Mucosa of rectum (tissue), 2 donors: ENCODE data around the gene MYO18B.

ENCODE experiments used
- H3K27ac ChIP-seq, 2 donors: one replicate each; pipeline ENCODE4 v1.7.0; 2013; ENCODE audit warnings: inconsistent platforms in 2 of 2, low read depth in 2 of 2, low read length in 2 of 2
- H3K27me3 ChIP-seq, 2 donors: one replicate each; pipeline ENCODE4 v1.7.0; 2013; ENCODE audit warnings: low read length in 2 of 2; ENCODE audit not compliant: control insufficient read depth in 2 of 2, insufficient read depth in 2 of 2
- H3K36me3 ChIP-seq, 2 donors: one replicate each; pipeline ENCODE4 v1.7.0; 2013; ENCODE audit warnings: low read length in 2 of 2; ENCODE audit not compliant: control insufficient read depth in 2 of 2, insufficient read depth in 2 of 2
- H3K4me1 ChIP-seq, 2 donors: one replicate each; pipeline ENCODE4 v1.7.0; 2013; ENCODE audit warnings: low read length in 2 of 2, mild to moderate bottlenecking in 1 of 2; ENCODE audit not compliant: control insufficient read depth in 2 of 2, insufficient read depth in 2 of 2
- H3K4me3 ChIP-seq, 2 donors: one replicate each; pipeline ENCODE4 v1.7.0; 2013; ENCODE audit warnings: low read length in 2 of 2
- H3K9ac ChIP-seq, 2 donors: one replicate each; pipeline ENCODE4 v1.7.0; 2013; ENCODE audit warnings: low read length in 2 of 2, low read depth in 1 of 2, mild to moderate bottlenecking in 1 of 2
- H3K9me3 ChIP-seq, 2 donors: one replicate each; pipeline ENCODE4 v1.7.0; 2013; ENCODE audit warnings: low read length in 2 of 2; ENCODE audit not compliant: control insufficient read depth in 2 of 2
- donor health status: healthy.
- donor health status: Normal muscosa, but diverticular disease.

MYO18B gene

DNA sequence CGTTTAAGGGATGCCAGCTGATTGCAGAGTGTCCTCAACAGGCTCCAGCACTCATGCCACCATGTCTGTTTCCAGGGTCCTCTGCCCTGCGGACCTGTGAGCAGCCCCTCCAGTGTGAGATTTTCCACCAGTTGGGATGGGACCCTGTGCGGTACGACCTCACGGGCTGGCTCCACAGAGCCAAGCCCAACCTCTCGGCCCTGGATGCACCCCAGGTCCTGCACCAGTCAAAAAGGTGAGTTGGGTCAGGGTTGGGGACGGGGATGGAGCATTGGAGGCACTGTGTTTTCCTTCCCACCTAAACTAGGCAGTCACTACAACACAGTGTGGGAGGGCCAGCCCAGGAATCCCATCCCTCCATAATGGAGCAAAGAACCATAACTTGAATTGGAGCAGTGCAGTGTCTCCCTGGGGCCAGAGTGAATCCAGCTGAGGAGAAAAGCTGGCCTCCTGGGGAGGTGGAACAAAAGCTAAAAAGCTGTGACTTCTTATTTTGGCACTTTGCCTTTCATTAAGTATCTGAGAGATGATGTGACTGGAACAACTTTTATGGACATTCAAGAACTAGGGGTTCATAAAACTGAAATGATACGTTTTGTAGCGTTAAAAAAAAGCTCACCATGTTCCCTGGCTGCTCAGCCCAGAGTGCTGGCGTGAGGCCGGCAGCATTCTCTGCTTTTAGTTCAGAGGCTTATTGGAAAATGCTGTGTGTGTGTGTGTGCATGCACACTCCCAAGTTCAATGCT is 101.8 kb downstream of the MYO18B start:
- Histone ChIP-seq H3K4me1 (no peaks in the 10 kb centered on the region), H3K9ac (no peak overlapping the region), H3K27ac (no peak overlapping the region), H3K9me3 (no peaks in the 10 kb centered on the region), H3K4me3 (no peak overlapping the region), H3K36me3 (no peaks in the 10 kb centered on the region), H3K27me3 (no peaks in the 10 kb centered on the region)

DNA sequence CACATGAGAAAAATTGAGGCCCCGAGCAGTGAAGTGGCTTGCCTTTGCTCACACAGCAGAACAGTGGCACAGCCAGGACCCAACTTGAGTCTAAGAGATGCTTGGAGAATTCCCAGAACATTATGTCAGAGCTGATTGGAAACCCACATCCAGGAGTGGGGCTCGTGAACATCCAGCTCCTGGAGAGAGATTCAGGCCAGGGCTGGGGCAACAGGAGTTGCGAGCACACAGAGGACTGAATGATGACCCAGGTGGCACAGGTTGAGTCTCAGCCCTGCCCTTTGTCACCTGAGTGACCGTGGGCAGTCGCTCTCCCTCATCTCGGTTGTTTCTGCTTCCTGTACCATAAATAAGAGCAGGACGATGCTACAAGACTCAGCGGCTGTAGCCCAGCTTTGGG is 102.6 kb downstream of the MYO18B start:
- Histone ChIP-seq H3K36me3 (no peaks in the 10 kb centered on the region), H3K27me3 (no peaks in the 10 kb centered on the region), H3K4me1 (no peaks in the 10 kb centered on the region), H3K9ac (no peak overlapping the region), H3K27ac (no peak overlapping the region), H3K4me3 (no peak overlapping the region), H3K9me3 (no peaks in the 10 kb centered on the region)

DNA sequence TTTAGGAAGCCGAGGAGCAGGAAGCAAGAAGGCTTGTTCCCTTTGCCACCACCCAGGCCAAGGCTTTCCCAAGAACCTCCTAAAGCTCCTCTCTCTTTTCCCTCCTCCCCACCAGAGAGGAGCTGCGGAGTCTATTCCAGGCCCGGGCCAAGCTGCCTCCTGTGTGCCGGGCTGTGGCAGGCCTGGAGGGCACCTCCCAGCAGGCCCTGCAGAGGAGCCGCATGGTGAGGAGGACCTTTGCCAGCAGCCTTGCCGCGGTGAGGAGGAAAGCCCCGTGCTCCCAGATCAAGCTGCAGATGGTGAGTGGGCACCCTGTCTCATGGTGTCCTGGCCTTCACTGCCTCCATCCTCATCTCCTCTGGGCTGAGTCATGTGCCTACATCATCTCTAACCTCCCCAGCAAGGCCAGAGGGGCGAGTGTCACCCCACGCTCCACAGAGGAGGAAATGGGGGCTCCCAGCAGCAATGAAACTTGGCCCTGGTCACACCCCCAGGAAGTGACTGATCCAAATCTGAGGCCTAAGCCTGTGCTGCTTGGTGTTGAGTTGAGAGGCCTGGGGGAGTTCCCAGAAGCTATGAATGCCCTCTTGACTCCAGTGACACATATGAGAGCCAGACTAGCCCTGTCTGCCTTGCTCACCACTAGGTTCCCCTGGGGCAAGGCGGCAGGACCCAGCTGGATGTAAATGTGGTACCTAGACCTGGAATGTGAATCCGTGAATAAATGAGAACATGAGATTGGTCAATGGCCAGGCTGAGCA is 104.2 kb downstream of the MYO18B start:
- no peak overlapping the region for H3K4me3 ChIP-seq
- no peak overlapping the region for H3K27ac ChIP-seq
- no peaks in the 10 kb centered on the region for H3K36me3 ChIP-seq
- no peaks in the 10 kb centered on the region for H3K9me3 ChIP-seq
- H3K27me3 ChIP-seq, result no peaks in the 10 kb centered on the region
- H3K9ac ChIP-seq, result no peak overlapping the region
- no peaks in the 10 kb centered on the region for H3K4me1 ChIP-seq

DNA sequence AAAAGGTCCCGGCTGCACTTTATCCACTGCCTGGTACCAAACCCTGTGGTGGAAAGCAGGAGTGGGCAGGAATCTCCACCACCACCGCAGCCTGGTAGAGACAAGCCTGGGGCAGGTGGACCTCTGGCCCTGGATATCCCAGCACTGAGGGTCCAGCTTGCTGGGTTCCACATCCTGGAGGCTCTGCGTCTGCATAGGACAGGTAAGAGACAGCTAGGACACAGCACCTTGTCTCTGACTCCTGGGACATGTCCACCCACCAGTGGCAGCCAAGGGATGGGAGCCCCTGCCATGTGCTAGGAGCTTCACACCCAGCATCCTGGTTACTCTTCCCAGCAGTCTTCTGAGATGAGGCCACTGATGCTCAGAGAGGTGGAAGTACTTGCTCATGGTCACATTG is 105.5 kb downstream of the MYO18B start:
- no peaks in the 10 kb centered on the region for H3K9me3 ChIP-seq
- no peaks in the 10 kb centered on the region for H3K36me3 ChIP-seq

DNA sequence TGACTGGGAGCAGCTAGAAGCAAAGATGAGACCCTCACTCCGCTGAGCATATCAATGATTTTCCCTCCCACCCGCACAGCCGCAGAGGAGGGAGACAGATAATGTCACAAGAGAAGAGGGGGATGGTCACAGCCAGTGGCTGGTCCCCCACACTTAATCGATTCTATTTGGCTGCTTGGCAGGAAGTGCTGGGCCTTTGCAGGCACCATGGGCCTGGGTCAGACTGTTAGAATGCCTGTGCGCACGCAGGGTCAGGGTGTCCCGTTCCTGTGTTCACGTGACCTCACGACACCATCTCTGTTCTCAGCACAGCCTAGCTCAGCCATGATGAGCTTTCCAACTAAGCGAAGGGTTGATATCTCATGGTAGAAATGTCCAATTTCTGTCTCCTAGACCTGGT is 107.0 kb downstream of the MYO18B start:
- H3K27ac ChIP-seq, result no peak overlapping the region
- peaks cover 0 to 4% of the 10 kb centered on the region in 2 donors for H3K27me3 ChIP-seq
- no peak overlapping the region for H3K4me3 ChIP-seq
- H3K36me3 ChIP-seq, result no peaks in the 10 kb centered on the region
- no peaks in the 10 kb centered on the region for H3K4me1 ChIP-seq
- H3K9me3 ChIP-seq, result no peaks in the 10 kb centered on the region
- no peak overlapping the region for H3K9ac ChIP-seq

More for the DNA sequence above, 105.5 kb downstream of the MYO18B start:
- Histone ChIP-seq H3K27me3 (peaks cover 0 to 4% of the 10 kb centered on the region in 2 donors), H3K4me3 (no peak overlapping the region), H3K27ac (no peak overlapping the region), H3K9ac (no peak overlapping the region), H3K4me1 (no peaks in the 10 kb centered on the region)

DNA sequence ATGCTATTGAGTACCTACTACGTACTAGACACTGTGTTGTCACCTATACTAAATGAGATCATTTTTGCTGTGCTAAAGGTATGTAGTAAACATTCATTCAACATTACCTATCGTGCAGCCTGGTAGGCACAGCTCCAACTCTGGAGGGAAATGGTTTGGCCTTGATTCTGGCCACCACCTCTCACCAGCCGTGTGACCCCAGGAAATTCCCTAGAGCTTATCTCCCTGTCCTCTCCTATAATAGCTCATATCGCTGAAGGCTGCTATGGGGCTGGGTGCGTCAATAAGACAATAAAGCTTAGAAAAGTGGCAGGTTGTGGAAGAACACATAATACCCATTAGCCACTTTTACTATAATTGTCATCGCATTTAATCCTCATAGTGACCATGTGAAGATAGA is 107.5 kb downstream of the MYO18B start:
- peaks cover 0 to 4% of the 10 kb centered on the region in 2 donors for H3K27me3 ChIP-seq
- H3K4me3 ChIP-seq, result no peak overlapping the region
- H3K27ac ChIP-seq, result no peak overlapping the region
- no peaks in the 10 kb centered on the region for H3K36me3 ChIP-seq
- no peaks in the 10 kb centered on the region for H3K4me1 ChIP-seq
- no peak overlapping the region for H3K9ac ChIP-seq
- no peaks in the 10 kb centered on the region for H3K9me3 ChIP-seq

DNA sequence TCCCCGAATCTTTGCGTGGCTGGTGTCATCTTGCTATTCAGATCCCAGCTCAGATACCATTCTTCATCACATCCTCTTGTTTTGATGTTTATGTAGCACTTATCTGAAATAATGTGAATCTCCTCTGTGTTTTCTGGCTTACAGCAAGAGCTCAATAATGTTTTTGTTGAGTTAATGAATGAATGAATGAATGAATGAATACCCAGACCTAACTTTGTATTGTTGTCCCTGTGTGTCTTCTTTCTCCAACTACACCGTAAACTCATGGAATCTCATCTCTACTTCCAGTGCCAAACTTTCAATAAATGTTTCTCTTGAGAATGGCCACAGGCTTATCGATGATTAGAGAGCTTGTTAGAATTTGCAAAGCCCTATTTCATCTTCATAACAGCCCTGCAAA is 110.2 kb downstream of the MYO18B start:
- no peak overlapping the region for H3K27ac ChIP-seq
- H3K36me3 ChIP-seq, result no peaks in the 10 kb centered on the region
- no peaks in the 10 kb centered on the region for H3K4me1 ChIP-seq
- no peak overlapping the region for H3K4me3 ChIP-seq
- H3K9me3 ChIP-seq, result no peaks in the 10 kb centered on the region
- H3K9ac ChIP-seq, result no peak overlapping the region
- peaks cover 0 to 4% of the 10 kb centered on the region in 2 donors for H3K27me3 ChIP-seq

DNA sequence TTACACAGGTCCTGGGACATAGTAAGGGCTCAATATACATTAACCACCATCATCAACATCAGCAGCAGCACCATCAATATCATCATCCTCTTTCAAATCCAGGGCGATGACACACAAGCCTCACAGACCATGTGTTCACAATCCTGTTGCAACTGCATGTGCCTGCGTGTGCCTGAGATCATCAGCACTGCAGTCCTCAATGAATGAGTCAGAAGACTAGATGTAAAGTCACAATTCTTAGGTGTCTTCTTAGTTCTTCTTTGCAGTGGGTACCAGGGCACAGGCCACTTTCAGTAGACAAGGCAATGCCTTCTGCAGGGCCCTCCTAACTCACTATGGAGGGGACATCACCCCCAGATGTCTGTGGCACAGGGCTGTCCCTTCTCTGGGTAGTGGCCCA is 111.1 kb downstream of the MYO18B start:
- Histone ChIP-seq H3K9me3 (no peaks in the 10 kb centered on the region), H3K27ac (no peak overlapping the region), H3K4me1 (no peaks in the 10 kb centered on the region), H3K36me3 (no peaks in the 10 kb centered on the region), H3K27me3 (peaks cover 0 to 4% of the 10 kb centered on the region in 2 donors), H3K9ac (no peak overlapping the region), H3K4me3 (no peak overlapping the region)

DNA sequence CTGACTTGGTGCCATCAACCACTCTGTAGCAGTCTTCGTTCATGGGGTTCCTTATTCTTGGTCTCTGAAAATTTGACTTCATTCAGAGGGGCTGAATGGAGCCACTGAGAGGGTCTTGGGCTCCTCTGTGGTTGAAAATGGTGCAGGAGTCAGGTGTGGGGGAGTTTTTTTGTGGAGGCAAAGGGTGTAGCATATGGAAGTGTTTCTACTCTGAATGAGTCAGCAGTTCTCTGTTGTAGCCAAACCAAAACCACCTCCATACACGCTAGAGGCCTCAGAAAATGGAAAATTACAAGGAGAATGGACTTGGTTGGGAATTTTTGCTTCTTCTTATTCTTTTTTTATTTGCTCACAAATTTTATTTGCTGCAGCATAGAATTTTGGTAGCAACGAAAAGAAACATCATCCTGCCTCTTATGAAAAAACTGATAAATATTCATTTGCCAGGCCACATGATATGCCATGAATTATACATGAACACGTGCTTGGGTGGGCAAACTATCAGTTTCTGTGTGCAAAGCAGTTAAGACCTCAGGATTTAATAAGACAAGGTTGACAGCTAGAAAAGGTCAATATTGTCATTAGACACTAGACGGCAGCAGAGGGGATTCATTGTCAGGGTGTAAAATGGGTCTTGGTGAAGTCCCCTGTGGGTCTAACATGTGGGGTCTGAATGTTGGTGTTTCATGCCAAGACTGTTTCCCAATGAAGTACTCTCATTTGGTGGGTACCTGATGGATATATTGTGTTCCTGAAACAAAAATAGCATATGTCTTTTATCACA is 111.7 kb downstream of the MYO18B start:
- Histone ChIP-seq H3K4me3 (no peak overlapping the region), H3K27me3 (peaks cover 0 to 7% of the 10 kb centered on the region in 2 donors), H3K9ac (no peak overlapping the region), H3K4me1 (no peaks in the 10 kb centered on the region), H3K36me3 (no peaks in the 10 kb centered on the region), H3K27ac (no peak overlapping the region), H3K9me3 (no peaks in the 10 kb centered on the region)

DNA sequence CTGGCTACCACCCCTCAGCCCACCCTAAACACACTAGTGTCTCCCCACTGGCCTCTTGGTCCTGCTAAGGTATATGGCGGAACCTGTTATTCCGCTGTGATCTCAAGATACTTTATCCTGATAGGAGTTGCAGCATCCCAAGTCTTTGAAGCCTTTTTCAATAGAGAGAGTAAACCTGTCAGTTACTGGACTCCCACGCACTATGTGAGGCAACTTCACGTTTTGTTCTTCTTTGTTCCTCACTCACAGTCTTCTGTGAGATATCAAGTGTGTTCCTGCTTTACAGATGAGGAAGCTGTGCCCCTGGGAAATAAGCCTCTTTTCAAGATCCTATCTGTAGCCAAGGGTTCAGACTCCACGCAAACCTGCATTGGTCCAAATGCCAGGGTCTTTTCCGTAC is 127.8 kb downstream of the MYO18B start:
- Histone ChIP-seq H3K4me1 (no peaks in the 10 kb centered on the region), H3K27ac (no peak overlapping the region), H3K4me3 (no peak overlapping the region), H3K27me3 (no peaks in the 10 kb centered on the region), H3K9ac (no peak overlapping the region), H3K9me3 (no peaks in the 10 kb centered on the region), H3K36me3 (no peaks in the 10 kb centered on the region)
